H9 (cell line): Measurements from ENCODE around the gene MYBBP1A. TPM values are rescaled to one million over a fixed set of nuclear protein-coding genes. Genes with fewer than 3 reads are reported as not detected.

Experiments used
- DNase-seq: peaks from one replicate; pipeline ENCODE4 v3.0.0-alpha.2; 2017
- H2AFZ ChIP-seq: one replicate; pipeline ENCODE4 v1.6.1; 2013; ENCODE audit warnings: mild to moderate bottlenecking, low read length, control low read depth, moderate library complexity
- H2AK5ac ChIP-seq: 2 replicates; pipeline ENCODE4 v1.6.1; 2013; ENCODE audit warnings: low read length, control low read depth, mixed read lengths; ENCODE audit not compliant: insufficient read length
- H2BK120ac ChIP-seq: one replicate; pipeline ENCODE4 v1.6.1; 2013; ENCODE audit warnings: low read depth, mild to moderate bottlenecking, low read length, control low read depth, inconsistent platforms; ENCODE audit not compliant: poor library complexity, severe bottlenecking
- H2BK12ac ChIP-seq: 2 replicates; pipeline ENCODE4 v1.6.1; 2013; ENCODE audit warnings: low read length, control low read depth, mixed read lengths, low read depth; ENCODE audit not compliant: insufficient read length
- H2BK15ac ChIP-seq: 2 replicates; pipeline ENCODE4 v1.6.1; 2013; ENCODE audit warnings: low read depth, low read length, control low read depth
- H2BK20ac ChIP-seq: one replicate; pipeline ENCODE4 v1.6.1; 2013; ENCODE audit warnings: low read depth, mild to moderate bottlenecking, low read length, control low read depth, inconsistent platforms; ENCODE audit not compliant: poor library complexity, severe bottlenecking
- H2BK5ac ChIP-seq: 2 replicates; pipeline ENCODE4 v1.6.1; 2013; ENCODE audit warnings: low read length, control low read depth, mixed read lengths; ENCODE audit not compliant: insufficient read length
- H3K14ac ChIP-seq: 2 replicates; pipeline ENCODE4 v1.6.1; 2013; ENCODE audit warnings: low read length, control low read depth; ENCODE audit not compliant: insufficient read depth
- H3K18ac ChIP-seq: 2 replicates; pipeline ENCODE4 v1.6.1; 2013; ENCODE audit warnings: low read depth, mild to moderate bottlenecking, mixed read lengths, low read length, control low read depth; ENCODE audit not compliant: insufficient read length
- H3K23ac ChIP-seq: 2 replicates; pipeline ENCODE4 v1.6.1; 2013; ENCODE audit warnings: low read length, control low read depth, mixed read lengths, low read depth; ENCODE audit not compliant: insufficient read length
- H3K23me2 ChIP-seq: 2 replicates; pipeline ENCODE4 v1.6.1; 2013; ENCODE audit warnings: low read depth, mild to moderate bottlenecking, mixed read lengths, low read length, control low read depth; ENCODE audit not compliant: insufficient read length, poor library complexity, severe bottlenecking
- H3K27ac ChIP-seq: 2 replicates; pipeline ENCODE4 v1.5.1; 2013; ENCODE audit warnings: low read length, control low read depth, mixed read lengths, low read depth; ENCODE audit not compliant: insufficient read length
- H3K27me3 ChIP-seq: 2 replicates; pipeline ENCODE4 v1.6.1; 2013; ENCODE audit warnings: low read length, control low read depth, inconsistent platforms; ENCODE audit not compliant: insufficient read depth
- H3K4ac ChIP-seq: 2 replicates; pipeline ENCODE4 v1.6.1; 2013; ENCODE audit warnings: low read depth, mild to moderate bottlenecking, control low read depth, inconsistent platforms, low read length, moderate library complexity
- H3K4me1 ChIP-seq: 2 replicates; pipeline ENCODE4 v1.6.1; 2013; ENCODE audit warnings: low read length, control low read depth, inconsistent platforms; ENCODE audit not compliant: insufficient read depth
- H3K4me2 ChIP-seq: 2 replicates; pipeline ENCODE4 v1.6.1; 2013; ENCODE audit warnings: low read length, control low read depth, mixed read lengths; ENCODE audit not compliant: insufficient read length, insufficient read depth
- H3K56ac ChIP-seq: 2 replicates; pipeline ENCODE4 v1.6.1; 2013; ENCODE audit warnings: low read depth, mild to moderate bottlenecking, mixed read lengths, low read length, control low read depth; ENCODE audit not compliant: insufficient read length
- H3K79me1 ChIP-seq: 2 replicates; pipeline ENCODE4 v1.6.1; 2013; ENCODE audit warnings: low read depth, mild to moderate bottlenecking, moderate library complexity, low read length, control low read depth, inconsistent platforms; ENCODE audit not compliant: insufficient read depth, poor library complexity, severe bottlenecking
- H3K79me2 ChIP-seq: 2 replicates; pipeline ENCODE4 v1.6.1; 2013; ENCODE audit warnings: low read length, control low read depth, inconsistent platforms; ENCODE audit not compliant: insufficient read depth
- H3K9ac ChIP-seq: 2 replicates; pipeline ENCODE4 v1.6.1; 2013; ENCODE audit warnings: low read length, control low read depth, mixed read lengths; ENCODE audit not compliant: insufficient read length; ENCODE audit errors: extremely low read depth
- H3K9me3 ChIP-seq: one replicate; pipeline ENCODE4 v1.6.1; 2013; ENCODE audit warnings: low read depth, low read length, inconsistent platforms; ENCODE audit not compliant: control insufficient read depth
- H3T11ph ChIP-seq: one replicate; pipeline ENCODE4 v1.6.1; 2013; ENCODE audit warnings: mild to moderate bottlenecking, low read length, control low read depth, inconsistent platforms
- H4K20me1 ChIP-seq: one replicate; pipeline ENCODE4 v1.6.1; 2013; ENCODE audit not compliant: control insufficient read depth, insufficient read length, insufficient read depth
- H4K5ac ChIP-seq: 2 replicates; pipeline ENCODE4 v1.6.1; 2013; ENCODE audit warnings: low read depth, mild to moderate bottlenecking, mixed read lengths, low read length, control low read depth; ENCODE audit not compliant: insufficient read length
- H4K8ac ChIP-seq: replicated peaks from 2 replicates; pipeline ENCODE4 v1.6.1; 2013; ENCODE audit warnings: low read length, control low read depth, mixed read lengths, low read depth; ENCODE audit not compliant: insufficient read length
- H4K91ac ChIP-seq: 2 replicates; pipeline ENCODE4 v1.6.1; 2013; ENCODE audit warnings: low read depth, mild to moderate bottlenecking, moderate library complexity, mixed read lengths, low read length, control low read depth; ENCODE audit not compliant: insufficient read length
- H3K27ac Mint-ChIP-seq, 3 experiments: 2 replicates in 2 of 3; 3 replicates in 1 of 3; pipeline ENCODE4 v1.8.0; 2020 to 2021; ENCODE audit warnings: mixed read lengths in 3 of 3, mild to moderate bottlenecking in 1 of 3, moderate library complexity in 1 of 3
- H3K27me3 Mint-ChIP-seq: 2 replicates; pipeline ENCODE4 v1.8.0; 2021; ENCODE audit warnings: low read depth, mild to moderate bottlenecking, moderate library complexity, mixed read lengths
- H3K36me3 Mint-ChIP-seq, 3 experiments: 2 replicates in 2 of 3; 3 replicates in 1 of 3; pipeline ENCODE4 v1.8.0; 2020 to 2021; ENCODE audit warnings: low read depth in 3 of 3, mixed read lengths in 3 of 3; ENCODE audit not compliant: insufficient read depth in 1 of 3
- H3K4me1 Mint-ChIP-seq, 2 experiments: 2 replicates each; pipeline ENCODE4 v1.8.0; 2020; ENCODE audit warnings: mixed read lengths in 2 of 2
- H3K4me3 Mint-ChIP-seq, 2 experiments: 2 replicates in 1 of 2; 3 replicates in 1 of 2; pipeline ENCODE4 v1.8.0; 2020 to 2021; ENCODE audit warnings: mild to moderate bottlenecking in 2 of 2, mixed read lengths in 2 of 2, moderate library complexity in 1 of 2
- H3K9me3 Mint-ChIP-seq, 2 experiments: 2 replicates in 1 of 2; 3 replicates in 1 of 2; pipeline ENCODE4 v1.8.0; 2020; ENCODE audit warnings: mild to moderate bottlenecking in 2 of 2, mixed read lengths in 2 of 2, moderate library complexity in 1 of 2
- WGBS: extraction: QIAGEN DNeasy Blood & Tissue Kit; methylation state at CpG from one replicate; pipeline ENCODE4 v1.1.7; 2013; ENCODE audit warnings: missing lambda C conversion rate, low lambda C conversion rate, mixed read lengths; ENCODE audit not compliant: insufficient read length; ENCODE audit errors: extremely low coverage; 5-methylcytosine and 5-hydroxymethylcytosine counted together
- total RNA-seq: library from RNA; stranded (reverse); gene quantifications from 2 replicates; pipeline ENCODE4 v1.2.1, GENCODE V29; 2021
- TF ChIP-seq, protein P1 (sequence below): fragments of 200-600 bp; sonication (generic); conservative IDR thresholded peaks from 3 replicates; pipeline ENCODE4 v1.8.0; 2021; ENCODE audit warnings: antibody characterized with exemption, mild to moderate bottlenecking

The MYBBP1A gene
- total RNA-seq, 1 experiment from 2014 or later, result 181 TPM

- no peaks in the 10 kb centered on the region for H3K9me3 Mint-ChIP-seq
- H3K27ac Mint-ChIP-seq, result no peak overlapping the region
- Histone ChIP-seq H4K20me1 (peaks cover 5% of the 10 kb centered on the region), H2BK20ac (no peak overlapping the region), H3K27ac (no peak overlapping the region), H3K79me2 (no peaks in the 10 kb centered on the region), H3K4me2 (no peak overlapping the region), H3K4me1 (no peaks in the 10 kb centered on the region; the same call in 1 of the 2 replicates), H3K18ac (no peak overlapping the region), H3K4ac (no peak overlapping the region), H3T11ph (no peak overlapping the region), H2BK12ac (no peak overlapping the region), H2BK120ac (no peak overlapping the region), H2AK5ac (no peak overlapping the region), H4K91ac (no peak overlapping the region), H3K79me1 (no peaks in the 10 kb centered on the region), H2BK15ac (no peak overlapping the region), H4K8ac (no peak overlapping the region), H3K27me3 (no peaks in the 10 kb centered on the region), H3K23me2 (no peaks in the 10 kb centered on the region), H4K5ac (no peak overlapping the region), H3K9ac (no peak overlapping the region), H3K23ac (no peak overlapping the region), H3K14ac (no peak overlapping the region), H2BK5ac (no peak overlapping the region), H3K9me3 (no peaks in the 10 kb centered on the region), H3K56ac (no peak overlapping the region), H2AFZ (no peak overlapping the region)
- no CpG with 5 or more reads among the region's 13 CpGs for WGBS
- no peak overlapping the region for H3K4me3 Mint-ChIP-seq
- TF ChIP-seq, protein P1, sequence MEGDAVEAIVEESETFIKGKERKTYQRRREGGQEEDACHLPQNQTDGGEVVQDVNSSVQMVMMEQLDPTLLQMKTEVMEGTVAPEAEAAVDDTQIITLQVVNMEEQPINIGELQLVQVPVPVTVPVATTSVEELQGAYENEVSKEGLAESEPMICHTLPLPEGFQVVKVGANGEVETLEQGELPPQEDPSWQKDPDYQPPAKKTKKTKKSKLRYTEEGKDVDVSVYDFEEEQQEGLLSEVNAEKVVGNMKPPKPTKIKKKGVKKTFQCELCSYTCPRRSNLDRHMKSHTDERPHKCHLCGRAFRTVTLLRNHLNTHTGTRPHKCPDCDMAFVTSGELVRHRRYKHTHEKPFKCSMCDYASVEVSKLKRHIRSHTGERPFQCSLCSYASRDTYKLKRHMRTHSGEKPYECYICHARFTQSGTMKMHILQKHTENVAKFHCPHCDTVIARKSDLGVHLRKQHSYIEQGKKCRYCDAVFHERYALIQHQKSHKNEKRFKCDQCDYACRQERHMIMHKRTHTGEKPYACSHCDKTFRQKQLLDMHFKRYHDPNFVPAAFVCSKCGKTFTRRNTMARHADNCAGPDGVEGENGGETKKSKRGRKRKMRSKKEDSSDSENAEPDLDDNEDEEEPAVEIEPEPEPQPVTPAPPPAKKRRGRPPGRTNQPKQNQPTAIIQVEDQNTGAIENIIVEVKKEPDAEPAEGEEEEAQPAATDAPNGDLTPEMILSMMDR, result no peak
- peaks cover 14 to 58% (median 34%) of the 10 kb centered on the region in 3 experiments for H3K36me3 Mint-ChIP-seq
- H3K4me1 Mint-ChIP-seq, result peaks cover 19 to 20% of the 10 kb centered on the region in 2 experiments
- H3K27me3 Mint-ChIP-seq, result peaks cover 18% of the 10 kb centered on the region
- no peak for DNase-seq
These were observed 16.8 kb downstream of the MYBBP1A start for GRCh38 chr17:4538236-4539002.
